Measurements from ENCODE around the gene IRX1. TPM values are rescaled to one million over a fixed set of nuclear protein-coding genes. Genes with fewer than 3 reads are reported as not detected.

The IRX1 gene
- total and polyA plus RNA-seq, 12 donors = 0.32 to 2.7 (median 1.1) TPM; not detected in 5

DNA sequence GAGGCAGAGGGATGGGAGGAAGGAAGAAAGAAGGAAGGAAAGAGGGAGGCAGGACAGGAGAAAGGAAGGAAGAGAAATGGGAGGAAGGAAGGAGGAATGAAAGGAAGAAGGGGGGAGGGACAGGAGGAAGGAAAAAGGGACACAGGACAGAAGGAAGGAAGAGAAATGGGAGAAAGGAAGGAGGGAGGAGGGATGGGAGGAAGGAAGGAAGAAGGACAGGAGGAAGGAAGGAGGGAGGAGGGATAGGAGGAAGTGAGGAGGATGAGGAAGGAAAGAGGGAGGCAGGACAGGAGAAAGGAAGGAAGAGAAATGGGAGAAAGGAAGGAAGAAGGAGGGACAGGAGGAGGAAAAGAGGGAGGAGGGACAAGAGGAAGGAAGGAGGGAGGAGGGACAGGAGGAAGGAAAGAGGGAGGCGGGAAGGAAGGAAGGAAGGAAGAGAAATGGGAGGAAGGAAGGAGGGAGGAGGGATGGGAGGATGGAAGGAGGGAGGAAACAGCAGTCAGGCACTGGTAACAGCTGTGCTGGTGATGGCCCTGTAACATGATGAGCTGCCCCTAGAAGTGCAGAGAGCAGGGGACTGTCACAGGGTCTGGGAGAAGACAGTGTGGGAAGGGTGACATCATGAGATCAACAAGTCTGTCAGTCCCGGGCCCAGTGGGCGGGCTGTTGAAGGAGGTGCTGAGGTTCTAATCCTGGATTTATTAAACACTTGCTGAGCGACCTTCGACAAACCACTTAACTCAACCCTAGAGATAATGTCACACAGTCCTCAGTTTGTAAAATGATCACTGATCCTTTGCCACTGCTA, 10.7 kb upstream of the IRX1 start:
- H3K27ac ChIP-seq = no peak overlapping the region
- TF ChIP-seq, protein P1, sequence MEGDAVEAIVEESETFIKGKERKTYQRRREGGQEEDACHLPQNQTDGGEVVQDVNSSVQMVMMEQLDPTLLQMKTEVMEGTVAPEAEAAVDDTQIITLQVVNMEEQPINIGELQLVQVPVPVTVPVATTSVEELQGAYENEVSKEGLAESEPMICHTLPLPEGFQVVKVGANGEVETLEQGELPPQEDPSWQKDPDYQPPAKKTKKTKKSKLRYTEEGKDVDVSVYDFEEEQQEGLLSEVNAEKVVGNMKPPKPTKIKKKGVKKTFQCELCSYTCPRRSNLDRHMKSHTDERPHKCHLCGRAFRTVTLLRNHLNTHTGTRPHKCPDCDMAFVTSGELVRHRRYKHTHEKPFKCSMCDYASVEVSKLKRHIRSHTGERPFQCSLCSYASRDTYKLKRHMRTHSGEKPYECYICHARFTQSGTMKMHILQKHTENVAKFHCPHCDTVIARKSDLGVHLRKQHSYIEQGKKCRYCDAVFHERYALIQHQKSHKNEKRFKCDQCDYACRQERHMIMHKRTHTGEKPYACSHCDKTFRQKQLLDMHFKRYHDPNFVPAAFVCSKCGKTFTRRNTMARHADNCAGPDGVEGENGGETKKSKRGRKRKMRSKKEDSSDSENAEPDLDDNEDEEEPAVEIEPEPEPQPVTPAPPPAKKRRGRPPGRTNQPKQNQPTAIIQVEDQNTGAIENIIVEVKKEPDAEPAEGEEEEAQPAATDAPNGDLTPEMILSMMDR (IDR thresholded peaks at IDR 0.05) = no peak
- H3K36me3 ChIP-seq = no peaks in the 10 kb centered on the region
- 47 to 53% methylated on average over 5 of the region's 5 CpGs for WGBS, 2 donors
- H3K27me3 ChIP-seq = peaks cover under 1 to 77% (median 62%) of the 10 kb centered on the region in 7 donors
- no peak overlapping the region for H3K4me3 ChIP-seq
- no peaks in the 10 kb centered on the region for H3K9me3 ChIP-seq
- H3K4me1 ChIP-seq = no peaks in the 10 kb centered on the region
- intact Hi-C loops (cut with DNase I) = no loop called here
- no peak for ATAC-seq
- no peak for DNase-seq

- H3K36me3 ChIP-seq = no peaks in the 10 kb centered on the region
- H3K4me3 ChIP-seq = peak overlapping the region in 1 of 10 donors; percentile 1
- H3K4me1 ChIP-seq = peaks cover 5 to 25% (median 19%) of the 10 kb centered on the region in 9 donors
- WGBS, 2 donors = 5 to 8% methylated on average over 50 to 51 of the region's 51 CpGs
- DNase-seq = no peak
- intact Hi-C loops (cut with DNase I) = no loop called here
- no peak overlapping the region for H3K27ac ChIP-seq
- peaks cover 33 to 97% (median 91%) of the 10 kb centered on the region in 7 donors for H3K27me3 ChIP-seq
- no peak for ATAC-seq
- H3K9me3 ChIP-seq = no peaks in the 10 kb centered on the region
- TF ChIP-seq, protein P1 (IDR thresholded peaks at IDR 0.05) = no peak
Observed at GRCh38 chr5:3590161-3590966, 5.3 kb upstream of the IRX1 start.

- WGBS, 2 donors = 2% methylated on average over 79 of the region's 79 CpGs
- intact Hi-C loops (cut with DNase I) = no loop called here
- H3K27ac ChIP-seq = no peak overlapping the region
- DNase-seq (no peak), ATAC-seq (peak in 2 of 8 donors; percentile 13 to 31)
- H3K4me1 ChIP-seq = peaks cover 5 to 26% (median 19%) of the 10 kb centered on the region in 9 donors
- peaks cover 39 to 98% (median 95%) of the 10 kb centered on the region in 7 donors for H3K27me3 ChIP-seq
- peak overlapping the region in 4 of 10 donors; percentile 1 to 32 (median 3) for H3K4me3 ChIP-seq
- TF ChIP-seq, protein P1 (IDR thresholded peaks at IDR 0.05) = no peak
- H3K36me3 ChIP-seq = no peaks in the 10 kb centered on the region
- no peaks in the 10 kb centered on the region for H3K9me3 ChIP-seq
Observed at GRCh38 chr5:3590967-3591900, 4.4 kb upstream of the IRX1 start.

Data from heart right ventricle (tissue), 16 donors.